Brain pericyte (primary cell): ENCODE measurements around the gene PRTG.
A peak's percentile ranks its signal among the peaks of the same experiment; 100 is the strongest.
"Not testable (repeated sequence)": the region's sequence is repeated elsewhere in the genome, so short reads cannot be mapped to it uniquely, and the experiment has no call there.

ENCODE experiments used
- DNase-seq: peaks from one replicate; pipeline ENCODE4 v3.0.0-alpha.2; 2012; ENCODE audit warnings: low read depth, low spot score

Gene PRTG

DNA sequence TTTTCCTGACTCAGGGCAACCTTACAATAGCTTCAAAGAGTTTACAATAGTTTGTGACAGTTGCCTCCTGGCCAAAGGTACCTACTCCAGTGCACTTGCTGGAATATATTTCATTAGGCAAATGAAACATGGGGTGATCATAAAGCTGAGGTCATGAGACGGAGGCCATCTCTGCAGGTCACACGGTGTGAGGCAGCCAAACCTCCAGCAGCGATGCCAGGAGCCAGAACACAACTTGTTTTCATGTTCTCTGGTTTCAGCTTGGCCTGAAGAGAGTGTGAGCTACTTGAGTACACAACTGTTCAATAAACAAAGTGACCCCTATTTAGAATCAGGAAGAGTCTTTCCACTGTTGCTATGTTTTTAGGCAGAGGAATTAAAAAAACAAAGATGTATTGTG is 112.1 kb downstream of the PRTG start:
- DNase-seq, result no peak

DNA sequence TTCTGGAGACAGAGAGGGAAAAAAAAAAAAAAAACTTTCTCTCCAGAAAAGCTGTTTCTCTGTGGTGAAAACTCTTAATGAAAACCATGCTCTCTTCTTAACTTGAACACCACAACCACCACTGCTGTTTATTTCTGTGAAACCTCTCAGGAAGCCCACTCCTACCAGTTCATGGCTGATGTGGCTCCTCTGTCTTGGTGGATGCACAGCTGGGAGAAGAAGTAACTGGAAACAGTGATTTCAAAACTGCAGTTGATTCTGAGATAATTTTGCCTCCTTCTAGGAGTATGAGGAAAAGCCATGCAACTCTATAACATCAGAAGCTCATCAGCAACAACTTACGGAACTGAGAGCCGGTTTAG is 114.6 kb downstream of the PRTG start:
- DNase-seq, result no peak

DNA sequence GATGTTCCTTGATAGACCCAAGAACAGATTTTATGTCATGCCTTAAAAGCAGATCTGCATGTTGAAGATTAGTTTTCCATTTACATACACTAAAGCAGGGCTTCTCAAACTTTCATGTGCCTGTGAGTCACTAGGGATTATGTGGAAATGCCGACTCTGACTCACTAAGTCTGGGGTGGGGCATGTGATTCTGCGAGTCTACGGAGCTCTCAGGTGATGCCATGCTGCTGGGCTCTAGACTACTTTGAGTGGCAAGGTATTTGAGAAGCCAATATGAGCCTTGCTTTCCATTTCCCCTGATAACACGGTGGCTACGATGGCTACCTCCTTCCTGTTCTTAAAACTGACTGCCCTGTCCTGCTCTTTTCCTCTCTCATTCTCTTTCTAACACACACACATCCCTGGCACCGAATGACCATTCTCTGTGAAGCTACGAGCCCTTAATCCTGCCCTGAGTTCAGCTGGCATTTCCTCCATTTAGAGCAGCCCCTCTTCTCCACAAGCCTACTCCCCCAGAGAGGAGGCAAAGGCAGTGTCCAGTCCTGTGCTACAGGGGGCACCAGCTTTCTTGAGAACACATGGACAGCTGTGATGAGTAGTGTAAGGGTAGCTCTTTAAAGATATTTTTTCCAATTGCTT is 115.1 kb downstream of the PRTG start:
- DNase-seq, result peak; percentile 21

DNA sequence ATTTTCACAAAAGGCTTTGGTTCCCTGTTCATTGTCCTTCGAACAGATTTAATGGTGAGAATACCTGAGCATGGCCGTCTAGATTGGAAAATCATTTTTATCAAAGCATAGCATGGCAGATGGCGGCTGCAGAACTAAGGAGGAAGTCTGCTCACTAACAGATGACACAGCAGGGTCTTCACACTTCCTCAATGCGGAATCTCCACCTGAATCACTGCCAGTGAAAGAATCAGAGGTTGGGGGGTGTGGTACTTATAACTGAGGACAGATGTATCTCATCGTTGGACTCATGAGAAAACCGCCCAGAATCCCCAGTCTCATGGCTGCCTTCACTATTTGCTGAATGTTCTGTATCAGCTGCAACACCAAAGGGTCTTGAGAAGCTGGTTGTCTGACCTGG is 123.2 kb downstream of the PRTG start:
- no peak for DNase-seq

DNA sequence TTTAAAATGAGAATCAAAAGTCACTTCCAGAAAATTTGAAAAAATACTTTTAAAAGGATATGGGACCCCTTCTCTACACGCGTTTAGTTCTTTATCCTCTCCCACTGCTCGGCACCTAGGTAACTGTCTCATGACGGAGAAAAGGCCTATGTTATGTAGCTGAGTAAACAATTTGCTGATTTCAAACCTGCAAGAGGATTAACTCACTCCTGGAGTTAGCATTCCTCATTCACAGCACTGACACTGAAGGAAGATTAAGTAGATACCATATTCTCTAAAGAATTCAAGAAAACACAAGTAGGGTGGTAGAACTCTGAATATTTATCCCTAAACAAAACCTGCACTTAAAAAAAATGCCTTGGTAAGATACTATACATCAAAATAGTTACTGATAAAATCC is 124.6 kb downstream of the PRTG start:
- no peak for DNase-seq

DNA sequence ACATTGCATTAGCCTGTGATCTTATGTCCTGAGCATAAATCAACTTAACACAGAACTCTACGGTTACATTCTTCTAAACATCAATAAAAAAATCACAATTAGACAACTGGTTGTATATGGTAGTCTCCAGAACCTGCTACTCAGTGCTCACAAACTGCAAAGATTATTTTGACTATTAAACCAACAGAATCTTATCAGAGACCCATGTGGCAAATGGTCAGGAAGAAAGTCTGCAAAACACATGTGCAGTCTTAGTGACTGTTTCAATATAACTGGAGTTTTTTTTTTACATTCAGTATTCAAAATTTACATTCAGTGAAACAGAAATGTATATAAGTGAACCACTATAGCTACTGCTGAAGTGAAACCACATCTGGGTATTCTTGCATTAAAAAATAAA is 127.5 kb downstream of the PRTG start:
- no peak for DNase-seq

DNA sequence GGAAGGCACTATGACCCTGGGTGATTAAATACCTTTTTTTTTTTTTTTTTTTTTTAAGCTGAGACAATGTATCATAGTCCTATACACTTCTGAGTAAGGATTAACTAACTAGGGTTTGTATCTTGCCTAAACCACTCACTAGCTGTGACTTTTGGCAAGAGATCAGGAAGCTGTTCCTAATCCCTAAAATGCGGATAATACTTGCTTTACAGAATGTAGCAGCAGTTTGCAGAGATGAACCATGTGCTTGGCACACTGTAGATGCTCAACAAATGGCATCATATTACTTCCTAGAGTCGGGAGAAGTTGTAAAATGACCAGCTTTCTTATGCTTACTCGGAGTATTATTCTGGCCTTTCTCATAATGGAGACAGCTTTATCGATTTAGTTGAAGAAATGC is 129.2 kb downstream of the PRTG start:
- no peak for DNase-seq

DNA sequence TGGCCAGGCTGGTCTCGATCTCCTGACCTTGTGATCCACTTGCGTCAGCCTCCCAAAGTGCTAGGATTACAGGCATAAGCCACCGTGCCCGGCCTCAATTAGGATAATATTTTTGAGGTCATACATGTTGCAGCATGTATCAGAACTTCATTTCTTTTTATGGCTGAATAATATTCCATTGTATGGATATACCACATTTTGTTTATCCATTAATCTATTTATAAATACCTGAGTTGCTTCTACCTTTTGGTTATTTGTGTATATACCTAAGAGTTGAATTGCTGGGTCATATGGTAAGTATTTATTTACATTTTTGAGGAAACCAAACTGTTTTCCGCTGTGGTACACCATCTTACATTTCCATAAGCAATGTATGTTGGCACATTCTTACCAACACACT is 136.7 kb downstream of the PRTG start:
- DNase-seq, result no peak

DNA sequence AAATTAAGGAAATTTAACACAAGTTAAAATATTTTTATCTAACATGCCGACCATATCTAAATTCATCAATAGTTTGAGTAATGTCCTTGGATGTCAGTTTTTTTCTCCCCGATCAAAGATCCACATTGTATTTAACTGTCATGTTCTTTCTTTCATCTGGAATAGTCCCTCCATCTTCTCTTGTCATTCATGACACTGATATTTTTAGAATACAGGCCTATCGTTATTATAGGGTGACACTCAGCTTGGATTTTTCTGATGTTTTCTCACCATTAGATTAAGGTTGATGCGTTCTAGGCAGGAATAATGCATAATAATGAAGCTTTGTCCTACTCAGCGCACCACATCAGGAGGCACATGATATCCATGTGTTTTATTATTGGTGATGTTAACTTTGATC is 141.6 kb downstream of the PRTG start:
- DNase-seq, result no peak

DNA sequence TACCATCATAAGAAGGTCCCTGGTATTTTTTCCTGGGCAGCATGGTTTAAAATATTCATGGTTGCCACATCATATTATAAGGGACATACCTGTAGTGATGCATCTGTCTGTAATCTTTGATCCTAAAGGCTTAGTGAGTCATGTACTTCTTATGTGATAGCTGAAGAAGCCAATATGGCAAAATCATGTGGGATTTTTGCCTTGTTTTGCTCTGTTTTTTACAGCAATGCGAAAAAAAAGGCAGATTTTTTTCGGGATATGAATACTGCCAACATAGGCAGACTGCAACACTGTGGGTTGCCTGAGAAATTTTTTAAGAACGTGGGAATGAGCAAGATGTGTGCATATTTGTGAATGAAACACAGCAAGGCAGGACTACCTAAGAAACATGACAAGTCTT is 143.5 kb downstream of the PRTG start:
- DNase-seq, result no peak

DNA sequence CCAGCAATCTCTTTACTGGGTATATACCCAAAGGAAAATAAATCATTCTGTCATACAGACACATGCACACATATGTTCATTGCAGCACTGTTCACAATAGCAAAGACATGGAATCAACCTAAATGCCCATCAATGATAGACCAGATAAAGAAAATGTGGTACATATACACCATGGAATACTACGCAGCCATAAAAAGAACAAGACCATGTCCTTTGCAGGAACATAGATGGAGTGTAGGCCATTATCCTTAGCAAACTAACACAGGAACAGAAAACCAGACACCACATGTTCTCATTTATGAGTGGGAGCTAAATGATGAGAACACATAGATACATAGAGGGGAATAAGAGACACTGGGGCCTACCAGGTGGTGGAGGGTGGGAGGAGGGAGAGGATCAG is 149.9 kb downstream of the PRTG start:
- not testable (repeated sequence) for DNase-seq

DNA sequence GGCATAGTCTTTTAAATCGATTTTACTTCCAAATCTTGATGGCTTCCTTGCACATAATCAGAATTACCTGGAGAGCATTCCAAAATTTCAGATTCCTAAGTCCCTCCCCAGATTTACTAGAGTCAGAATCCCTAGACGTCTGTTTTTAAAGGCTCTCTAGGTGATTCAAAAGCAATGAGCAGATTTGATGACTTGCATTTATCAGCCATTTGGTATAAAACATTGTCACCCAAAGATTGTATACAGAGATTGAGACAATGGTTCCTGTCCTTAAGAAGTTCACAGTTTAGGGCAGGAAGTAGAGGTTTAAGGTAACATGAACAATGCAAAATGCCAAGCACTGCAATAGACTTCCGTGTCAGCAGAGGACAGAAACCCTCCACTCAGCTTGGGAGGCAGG is 152.2 kb downstream of the PRTG start:
- no peak for DNase-seq

DNA sequence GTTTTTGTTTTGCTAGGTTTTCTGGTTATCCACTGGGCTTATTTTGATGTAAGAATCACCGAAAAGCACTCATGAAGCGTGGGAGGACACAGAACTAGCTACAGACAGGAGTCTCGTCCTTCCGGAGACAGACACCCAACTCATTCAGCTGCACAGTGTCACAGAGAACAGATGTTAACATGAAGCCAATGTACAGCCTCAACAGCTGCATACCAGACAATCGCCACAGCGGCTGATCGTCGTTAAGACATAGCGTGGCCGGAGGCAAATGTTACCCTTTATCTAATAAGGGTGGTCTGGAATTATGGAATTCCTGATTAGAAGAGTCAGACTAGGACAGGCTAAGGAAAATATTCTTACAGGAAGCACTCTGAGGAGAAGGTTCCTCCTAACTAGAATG is 153.7 kb downstream of the PRTG start:
- no peak for DNase-seq

DNA sequence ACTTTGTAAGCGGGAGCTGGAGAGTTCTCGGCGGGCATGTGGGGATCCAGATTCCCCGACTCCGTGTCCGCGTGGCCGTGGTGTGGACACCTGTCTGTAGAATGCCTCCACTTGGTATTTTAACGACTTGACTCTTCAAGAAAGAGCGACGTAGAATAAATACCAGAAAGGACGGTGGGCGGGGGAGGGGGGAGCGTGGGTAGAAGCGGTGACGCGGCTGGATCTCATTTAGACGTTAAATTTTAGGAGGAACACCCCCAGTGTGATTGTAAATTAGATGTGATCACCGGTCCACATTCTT is 154.2 kb downstream of the PRTG start:
- no peak for DNase-seq

DNA sequence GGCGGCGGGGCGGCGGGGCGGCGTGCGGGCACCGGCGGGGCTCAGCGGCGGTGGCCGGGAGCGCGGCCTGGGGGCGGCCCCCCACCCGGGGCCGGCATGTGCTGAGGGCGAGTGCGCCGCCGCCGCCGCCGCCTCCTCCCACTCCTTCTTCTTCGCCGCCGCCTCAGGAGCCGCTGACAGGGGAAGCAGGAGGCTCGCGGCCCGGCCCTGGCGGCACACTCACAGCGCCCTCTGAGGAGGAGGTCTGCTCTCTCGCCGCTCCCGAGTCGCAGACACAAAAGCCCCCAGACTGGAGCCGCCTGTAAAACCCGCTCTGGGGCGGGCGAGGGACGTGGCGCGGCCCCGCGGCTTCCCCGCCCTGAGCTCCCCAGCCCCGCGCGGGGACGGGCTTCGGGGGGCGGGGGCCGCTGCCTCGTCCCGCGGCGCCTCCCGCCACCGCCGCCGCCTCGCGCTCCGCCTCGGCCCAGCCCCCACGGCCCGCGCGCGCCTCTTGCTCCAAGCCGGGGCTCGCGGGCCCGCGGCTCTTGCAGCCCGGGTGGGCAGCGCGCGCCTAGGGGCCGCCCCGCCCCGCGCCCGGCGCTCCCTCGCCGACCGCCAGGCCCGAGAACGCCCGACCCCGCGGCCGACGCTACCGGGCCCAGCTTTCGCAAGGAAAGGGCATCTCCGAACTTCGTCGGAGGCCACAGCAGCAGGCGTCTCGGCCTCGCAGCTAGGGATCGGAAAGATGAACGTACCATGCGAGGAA is 154.7 kb downstream of the PRTG start, which contains the start of gene PYGO1:
PYGO1 (minus strand) TSS at position 276 of the 745 bp plus-strand sequence. CDS start 462 bp downstream, outside the sequence.
- DNase-seq, result no peak

DNA sequence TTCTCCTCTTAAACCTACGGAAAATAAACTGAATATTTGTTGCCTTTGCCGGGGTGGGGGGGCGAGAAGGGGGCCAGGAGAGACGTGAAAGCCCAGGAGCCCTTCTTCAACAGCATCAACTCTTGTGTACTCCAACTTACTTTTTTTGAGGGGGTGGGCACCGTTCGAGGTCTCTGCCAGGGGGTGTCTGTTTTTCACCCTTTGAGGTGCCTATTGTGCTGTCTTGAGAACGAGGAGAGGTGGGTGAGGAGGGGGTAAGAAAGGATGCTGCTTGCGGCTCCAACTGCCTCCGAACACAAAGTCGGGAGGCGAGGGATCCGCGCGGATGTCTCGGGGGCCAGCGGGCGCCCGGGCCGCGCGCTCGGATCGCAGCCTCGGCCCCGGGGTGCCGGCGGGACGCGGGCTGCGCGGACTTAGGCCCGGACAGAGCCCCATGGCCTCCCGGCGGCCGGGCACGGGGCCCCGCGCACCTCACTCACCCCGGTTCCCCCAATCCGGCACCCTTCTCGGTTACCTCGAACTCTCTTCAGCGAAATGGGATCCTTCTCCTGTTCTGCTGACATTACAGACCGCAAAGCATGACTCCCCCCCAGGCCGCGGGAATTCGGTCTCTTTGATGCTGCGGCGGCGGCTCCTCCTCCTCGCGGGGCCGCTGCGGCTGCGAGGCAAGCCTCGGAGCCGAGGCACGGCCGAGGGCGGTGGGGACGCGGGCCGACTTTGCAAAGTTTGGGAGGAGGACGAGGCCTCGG is 155.5 kb downstream of the PRTG start:
- no peak for DNase-seq

DNA sequence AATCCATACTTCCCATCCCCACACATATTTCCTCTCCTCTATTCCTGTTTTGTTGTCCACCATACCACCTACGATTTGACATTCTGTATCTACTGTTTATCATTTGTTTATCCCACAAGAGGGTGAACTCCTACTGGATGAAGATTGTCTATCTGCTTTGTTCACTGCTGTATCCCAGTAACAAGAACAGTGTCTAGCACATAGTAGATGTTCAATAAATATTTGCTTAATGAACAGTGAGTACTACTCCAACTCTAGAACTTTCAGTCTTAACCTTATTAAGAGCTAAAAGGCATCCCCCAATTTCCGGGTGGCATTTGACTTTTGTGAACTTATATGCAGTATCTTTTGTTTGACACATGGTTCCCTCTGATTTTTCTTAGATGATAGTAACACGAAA is 156.1 kb downstream of the PRTG start:
- DNase-seq, result no peak

DNA sequence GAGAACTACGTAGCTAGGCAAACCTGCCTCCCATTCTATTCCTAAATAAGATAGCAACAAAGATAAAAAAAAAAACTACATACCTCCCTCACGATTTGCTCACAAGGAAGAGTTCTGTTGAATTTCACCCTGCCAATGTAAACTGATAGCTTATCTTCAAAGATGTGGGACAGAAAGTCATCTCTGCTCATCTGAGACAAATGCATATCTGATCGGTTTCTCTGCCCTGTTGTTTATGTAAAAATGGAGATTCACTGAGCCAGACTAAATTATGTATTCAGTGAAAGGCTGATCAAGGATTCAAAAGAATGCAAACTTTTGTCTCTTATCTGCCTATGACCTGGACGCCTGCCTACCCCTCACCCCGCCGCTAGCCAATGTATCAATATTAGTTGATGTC is 166.0 kb downstream of the PRTG start:
- no peak for DNase-seq

DNA sequence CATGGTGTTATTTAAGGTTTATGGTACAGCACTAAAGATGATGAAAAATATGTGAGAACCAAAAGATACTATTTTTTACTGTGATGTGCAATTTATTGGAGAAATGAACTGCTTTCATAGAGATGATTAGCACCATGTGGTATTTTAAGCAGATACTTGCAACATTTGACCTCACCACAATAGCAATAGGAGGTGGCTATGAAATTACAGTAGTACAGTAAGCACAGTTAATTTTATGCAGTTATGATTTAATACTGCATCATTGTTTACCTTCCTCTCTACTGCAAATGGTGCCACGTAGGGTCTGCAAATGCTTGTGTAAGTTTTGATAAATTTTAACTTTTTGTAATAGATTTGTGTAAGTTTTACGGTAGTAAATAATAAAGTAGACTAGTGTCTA is 168.9 kb downstream of the PRTG start:
- DNase-seq, result no peak

DNA sequence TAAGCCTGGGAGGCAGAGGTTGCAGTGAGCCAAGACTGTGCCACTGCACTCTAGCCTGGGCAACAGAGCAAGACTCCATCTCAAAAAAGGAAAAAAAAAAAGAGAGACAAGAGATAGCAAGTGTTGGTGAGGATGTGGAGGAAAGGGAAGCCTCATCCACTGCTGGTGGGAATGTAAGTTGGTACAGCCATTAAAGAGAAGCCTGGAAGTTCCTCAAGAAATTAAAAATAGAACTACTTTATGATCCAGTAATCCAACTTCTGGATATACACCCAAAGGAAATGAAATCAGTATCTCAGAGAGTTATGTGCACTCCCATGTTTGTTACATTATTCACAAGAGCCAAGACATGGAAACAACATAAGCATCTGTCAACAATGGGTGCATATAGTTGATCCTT is 169.7 kb downstream of the PRTG start:
- DNase-seq, result no peak

DNA sequence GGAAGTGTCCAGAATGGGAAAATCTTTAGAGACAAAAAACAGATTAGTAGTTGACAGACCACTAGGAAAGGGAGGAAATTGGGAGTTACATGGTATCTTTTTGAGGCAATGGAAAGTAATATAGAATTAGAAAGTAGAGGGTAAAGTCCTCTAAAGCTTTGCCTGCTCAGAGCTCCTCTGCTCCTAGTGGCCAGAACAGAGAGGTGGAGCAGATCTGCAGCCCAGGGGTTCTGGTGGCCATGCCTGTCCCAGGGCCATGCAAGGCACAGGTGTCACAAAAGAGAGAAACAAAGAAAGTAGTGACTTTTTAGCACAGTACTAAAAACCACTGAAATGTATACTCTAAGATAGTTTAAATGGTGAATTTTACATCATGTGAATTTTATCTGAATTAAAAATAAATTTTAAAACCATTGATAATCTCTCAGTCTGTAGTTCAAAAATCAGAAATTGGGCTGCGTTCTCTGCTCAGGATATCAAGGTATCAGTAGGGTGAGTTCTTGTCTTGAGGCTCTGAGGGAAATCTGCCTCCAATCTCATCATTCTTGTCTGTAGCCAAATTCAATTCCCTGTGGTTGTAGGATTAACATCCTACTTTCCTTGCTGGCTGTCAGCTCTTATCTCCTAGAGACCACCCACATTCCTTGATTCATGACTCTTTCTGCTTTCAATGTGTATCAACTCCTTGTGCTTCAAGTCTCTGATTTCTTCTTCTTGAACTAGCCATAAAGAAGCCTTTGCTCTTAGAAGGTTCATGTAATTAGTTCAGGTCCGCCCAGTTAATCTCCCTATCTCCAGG is 178.4 kb downstream of the PRTG start:
- DNase-seq, result no peak

DNA sequence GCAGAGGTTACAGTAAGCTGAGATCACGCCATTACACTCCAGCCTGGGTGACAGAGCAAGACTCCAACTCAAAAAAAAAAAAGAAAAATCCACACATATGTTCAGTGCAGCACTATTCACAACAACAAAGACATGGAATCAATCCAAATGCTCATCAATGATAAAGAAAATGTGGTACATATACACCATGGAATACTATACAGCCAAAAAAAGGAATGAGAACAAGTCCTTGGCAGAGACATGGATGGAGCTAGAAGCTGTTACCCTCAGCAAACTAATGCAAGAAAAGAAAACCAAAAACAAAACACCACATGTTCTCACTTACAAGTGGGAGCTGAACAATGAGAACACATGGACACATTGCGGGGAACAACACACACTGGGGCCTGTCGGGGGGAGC is 180.4 kb downstream of the PRTG start:
- DNase-seq, result no peak
